Thoracic aorta (tissue), 2 donors: Measurements from ENCODE around the gene FAM110D. TPM values are rescaled to one million over a fixed set of nuclear protein-coding genes. Genes with fewer than 3 reads are reported as not detected.

Experiments used
- ATAC-seq: fragments of 150-250 bp; one replicate; pipeline ENCODE4 v1.8.0; 2017; ENCODE audit warnings: low read depth; ENCODE audit not compliant: insufficient number of reproducible peaks, low FRiP score
- DNase-seq: peaks from one replicate; pipeline ENCODE4 v3.0.0-alpha.2; 2020; ENCODE audit warnings: low spot score
- H3K27ac ChIP-seq, 2 donors: fragments of 200-600 bp; sonication (generic); 1 replicate in 1 of 2; 2 replicates in 1 of 2; pipeline ENCODE4 v1.5.1; 2016; ENCODE audit warnings: mild to moderate bottlenecking in 2 of 2, moderate library complexity in 2 of 2
- H3K27me3 ChIP-seq: fragments of 200-600 bp; sonication (generic); replicated peaks from 2 replicates; pipeline ENCODE4 v1.6.0; 2016; ENCODE audit warnings: mild to moderate bottlenecking; ENCODE audit not compliant: insufficient read depth
- H3K36me3 ChIP-seq: fragments of 200-600 bp; sonication (generic); one replicate; pipeline ENCODE4 v1.5.1; 2016
- H3K4me1 ChIP-seq, 2 donors: fragments of 200-600 bp; sonication (generic); 1 replicate in 1 of 2; 2 replicates in 1 of 2; pipeline versions ENCODE4 v1.5.1 to v1.6.0; 2016; ENCODE audit warnings: low read depth in 2 of 2, mild to moderate bottlenecking in 1 of 2; ENCODE audit not compliant: control insufficient read depth in 1 of 2
- H3K4me3 ChIP-seq: fragments of 200-600 bp; sonication (generic); 2 replicates; pipeline ENCODE4 v1.5.1; 2016; ENCODE audit warnings: mild to moderate bottlenecking
- H3K9me3 ChIP-seq: fragments of 200-600 bp; sonication (generic); 2 replicates; pipeline ENCODE4 v1.5.1; 2016
- total RNA-seq, 2 donors: library from RNA; depleted of rRNA; stranded (reverse); fragments of >200 nt; gene quantifications; one replicate each; pipeline versions ENCODE4 v1.1.0 to v1.2.3, GENCODE V29; 2016
- TF ChIP-seq, protein P1 (sequence below): fragments of 200-600 bp; sonication (generic); IDR thresholded peaks from one replicate; pipeline ENCODE4 v1.5.1; 2019; ENCODE audit warnings: antibody characterized with exemption

Gene FAM110D
- total RNA-seq, 2 donors from 2014 or later: 9.9 to 10.6 TPM

DNA sequence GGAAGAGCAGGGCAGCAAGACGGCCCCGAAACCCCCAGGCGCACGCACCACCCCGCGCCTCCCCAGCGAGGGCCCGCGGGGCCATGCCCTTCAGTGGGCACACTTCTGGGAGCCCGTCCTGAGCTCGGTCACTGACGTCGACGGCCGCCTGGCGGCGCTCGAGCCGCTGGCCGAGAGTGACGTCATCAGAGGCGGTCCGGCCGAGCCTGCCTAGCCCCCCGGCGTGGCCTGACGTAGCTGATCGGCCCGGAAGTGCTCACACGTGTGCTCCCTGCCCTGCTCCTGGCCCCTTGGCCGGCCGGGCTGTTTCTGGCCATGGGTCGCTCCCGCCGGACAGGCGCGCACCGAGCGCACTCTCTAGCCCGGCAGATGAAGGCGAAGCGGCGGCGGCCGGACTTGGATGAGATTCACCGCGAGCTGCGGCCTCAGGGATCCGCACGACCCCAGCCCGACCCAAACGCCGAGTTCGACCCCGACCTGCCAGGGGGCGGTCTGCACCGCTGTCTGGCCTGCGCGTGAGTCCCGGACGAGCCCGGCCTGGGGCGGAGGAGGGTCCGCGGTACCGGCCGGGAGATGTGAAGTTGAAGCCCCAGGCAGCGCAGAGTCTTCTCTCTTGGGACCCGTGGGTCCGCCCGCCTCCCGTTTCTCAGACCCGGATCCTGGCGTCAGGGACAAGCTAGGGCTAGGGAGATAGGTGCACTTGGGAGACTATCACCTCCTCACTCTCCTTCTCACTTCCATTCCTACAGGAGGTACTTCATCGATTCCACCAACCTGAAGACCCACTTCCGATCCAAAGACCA is 11.0 kb downstream of the FAM110D start, which contains the start of gene ZNF593:
Gene ZNF593, plus strand, starts transcription at position 240 of the 803 bp plus-strand sequence. Its CDS starts 76 bp downstream, at position 316.
- peak within 1 kb of the TSS; percentile 37 to 56 for H3K27ac ChIP-seq
- TF ChIP-seq, protein P1, sequence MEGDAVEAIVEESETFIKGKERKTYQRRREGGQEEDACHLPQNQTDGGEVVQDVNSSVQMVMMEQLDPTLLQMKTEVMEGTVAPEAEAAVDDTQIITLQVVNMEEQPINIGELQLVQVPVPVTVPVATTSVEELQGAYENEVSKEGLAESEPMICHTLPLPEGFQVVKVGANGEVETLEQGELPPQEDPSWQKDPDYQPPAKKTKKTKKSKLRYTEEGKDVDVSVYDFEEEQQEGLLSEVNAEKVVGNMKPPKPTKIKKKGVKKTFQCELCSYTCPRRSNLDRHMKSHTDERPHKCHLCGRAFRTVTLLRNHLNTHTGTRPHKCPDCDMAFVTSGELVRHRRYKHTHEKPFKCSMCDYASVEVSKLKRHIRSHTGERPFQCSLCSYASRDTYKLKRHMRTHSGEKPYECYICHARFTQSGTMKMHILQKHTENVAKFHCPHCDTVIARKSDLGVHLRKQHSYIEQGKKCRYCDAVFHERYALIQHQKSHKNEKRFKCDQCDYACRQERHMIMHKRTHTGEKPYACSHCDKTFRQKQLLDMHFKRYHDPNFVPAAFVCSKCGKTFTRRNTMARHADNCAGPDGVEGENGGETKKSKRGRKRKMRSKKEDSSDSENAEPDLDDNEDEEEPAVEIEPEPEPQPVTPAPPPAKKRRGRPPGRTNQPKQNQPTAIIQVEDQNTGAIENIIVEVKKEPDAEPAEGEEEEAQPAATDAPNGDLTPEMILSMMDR: peak; percentile 94
- peak; percentile 91 for ATAC-seq

DNA sequence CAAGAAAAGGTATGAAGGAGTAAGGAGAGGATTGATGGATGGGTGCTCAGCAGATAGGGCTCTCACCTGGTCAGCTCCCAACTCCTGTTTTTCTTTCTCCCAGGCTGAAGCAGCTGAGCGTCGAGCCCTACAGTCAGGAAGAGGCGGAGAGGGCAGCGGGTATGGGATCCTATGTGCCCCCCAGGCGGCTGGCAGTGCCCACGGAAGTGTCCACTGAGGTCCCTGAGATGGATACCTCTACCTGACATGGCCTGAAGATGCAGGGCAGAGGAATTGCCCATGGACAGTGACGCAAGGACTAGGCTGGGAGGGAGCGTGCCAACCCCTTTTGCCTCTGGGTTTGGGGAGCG is 11.6 kb downstream of the FAM110D start:
- no peaks in the 10 kb centered on the region for H3K36me3 ChIP-seq
- DNase-seq: no peak
- peaks cover 5 to 13% of the 10 kb centered on the region in 2 donors for H3K4me1 ChIP-seq
- H3K4me3 ChIP-seq: peak overlapping the region; percentile 86
- TF ChIP-seq, protein P1: no peak
- H3K9me3 ChIP-seq: no peaks in the 10 kb centered on the region
- no peaks in the 10 kb centered on the region for H3K27me3 ChIP-seq
- no peak for ATAC-seq
- no peak overlapping the region for H3K27ac ChIP-seq

More for the DNA sequence above, 11.0 kb downstream of the FAM110D start, which contains the start of gene ZNF593:
- Histone ChIP-seq H3K27me3 (no peaks in the 10 kb centered on the region), H3K36me3 (no peaks in the 10 kb centered on the region), H3K4me3 (peak within 1 kb of the TSS; percentile 86), H3K9me3 (no peaks in the 10 kb centered on the region), H3K4me1 (peaks cover 5 to 13% of the 10 kb centered on the region in 2 donors)
- peak; percentile 65 for DNase-seq

DNA sequence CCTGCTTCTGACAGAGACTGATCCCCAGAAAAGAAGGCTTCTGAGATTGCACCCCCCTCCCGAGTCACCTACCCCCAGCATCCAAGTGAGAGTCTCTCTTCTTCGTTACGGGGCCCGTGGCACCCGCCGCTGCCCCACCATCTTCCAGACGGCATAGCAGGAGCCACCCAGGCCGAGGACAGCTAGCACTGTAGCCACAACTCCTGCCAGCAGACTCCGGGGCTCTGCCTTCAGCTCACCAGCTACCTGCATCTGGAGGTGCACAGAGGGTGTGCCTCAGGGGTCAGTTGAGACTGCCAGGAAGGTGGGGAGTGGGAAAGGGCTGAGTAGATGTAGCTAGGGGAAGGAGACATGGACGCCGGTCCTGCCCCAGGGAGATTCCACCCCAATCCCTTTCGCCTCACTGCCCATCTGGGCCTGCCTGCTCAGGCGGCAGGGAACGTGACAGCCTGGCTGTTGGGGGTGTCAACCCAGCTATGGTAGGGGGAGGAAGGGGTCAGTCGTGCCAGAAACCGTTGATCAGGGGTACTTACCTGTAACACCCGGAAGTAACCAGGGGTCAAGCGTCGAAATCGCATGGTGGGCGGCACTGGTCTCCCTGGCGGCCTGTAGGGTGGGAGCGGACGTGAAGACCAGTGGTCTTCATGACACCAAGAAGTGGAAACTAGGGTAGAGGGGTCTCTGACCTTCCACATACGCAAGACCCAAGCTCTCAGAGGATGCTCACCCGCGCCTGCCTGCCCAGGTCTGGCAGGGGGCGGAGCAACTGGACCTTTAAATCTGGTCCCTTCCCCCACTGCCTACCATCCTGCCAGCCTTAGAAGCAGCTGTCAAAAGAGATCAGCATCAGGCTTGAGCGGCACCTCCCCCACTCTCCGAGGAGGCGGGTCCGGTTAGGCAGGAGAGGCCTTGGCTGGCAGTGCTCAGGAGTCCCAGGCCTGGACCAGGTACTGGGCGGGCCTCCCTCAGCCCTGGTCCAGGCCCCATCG is 12.5 kb downstream of the FAM110D start, which contains the start of gene ZNF593OS:
Gene ZNF593OS, minus strand, starts transcription at position 749 of the 989 bp plus-strand sequence. Its CDS starts 171 bp downstream, at position 578.
- TF ChIP-seq, protein P1: no peak

DNA sequence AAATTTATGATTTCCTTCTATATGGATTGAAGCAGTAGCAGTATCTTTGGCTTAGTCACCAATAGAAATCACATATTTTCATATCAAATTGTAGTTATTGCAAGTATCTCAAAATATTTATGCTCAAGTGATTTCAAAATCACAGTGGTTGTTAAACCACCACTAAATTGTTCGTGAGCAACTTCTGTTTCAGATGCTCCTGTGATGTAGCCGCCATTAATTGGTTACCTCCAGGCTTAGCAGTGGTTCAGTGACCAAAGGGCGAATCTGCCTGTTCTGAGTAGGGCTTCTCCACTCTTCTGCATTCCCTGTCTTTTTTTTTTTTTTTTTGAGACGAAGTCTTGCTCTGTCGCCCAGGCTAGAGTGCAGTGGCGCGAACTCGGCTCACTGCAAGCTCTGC is 16.5 kb downstream of the FAM110D start:
- Histone ChIP-seq H3K27ac (no peak overlapping the region), H3K9me3 (no peaks in the 10 kb centered on the region), H3K27me3 (no peaks in the 10 kb centered on the region), H3K4me3 (no peak overlapping the region), H3K4me1 (peaks cover 5 to 11% of the 10 kb centered on the region in 2 donors), H3K36me3 (no peaks in the 10 kb centered on the region)
- DNase-seq (no peak), ATAC-seq (no peak)
- TF ChIP-seq, protein P1: no peak

More for the DNA sequence above, 12.5 kb downstream of the FAM110D start, which contains the start of gene ZNF593OS:
- no peak within 1 kb of the TSS for H3K27ac ChIP-seq
- DNase-seq (no peak), ATAC-seq (no peak)
- H3K27me3 ChIP-seq: no peaks in the 10 kb centered on the region
- H3K4me1 ChIP-seq: peaks cover 5 to 13% of the 10 kb centered on the region in 2 donors
- peak within 1 kb of the TSS; percentile 86 for H3K4me3 ChIP-seq
- no peaks in the 10 kb centered on the region for H3K9me3 ChIP-seq
- H3K36me3 ChIP-seq: no peaks in the 10 kb centered on the region
